Measurements from ENCODE around the gene CCDC107. TPM values are rescaled to one million over a fixed set of nuclear protein-coding genes. Genes with fewer than 3 reads are reported as not detected.

The CCDC107 gene
- polyA plus RNA-seq, 5 donors, result 9.3 to 22.5 (median 9.8) TPM

DNA sequence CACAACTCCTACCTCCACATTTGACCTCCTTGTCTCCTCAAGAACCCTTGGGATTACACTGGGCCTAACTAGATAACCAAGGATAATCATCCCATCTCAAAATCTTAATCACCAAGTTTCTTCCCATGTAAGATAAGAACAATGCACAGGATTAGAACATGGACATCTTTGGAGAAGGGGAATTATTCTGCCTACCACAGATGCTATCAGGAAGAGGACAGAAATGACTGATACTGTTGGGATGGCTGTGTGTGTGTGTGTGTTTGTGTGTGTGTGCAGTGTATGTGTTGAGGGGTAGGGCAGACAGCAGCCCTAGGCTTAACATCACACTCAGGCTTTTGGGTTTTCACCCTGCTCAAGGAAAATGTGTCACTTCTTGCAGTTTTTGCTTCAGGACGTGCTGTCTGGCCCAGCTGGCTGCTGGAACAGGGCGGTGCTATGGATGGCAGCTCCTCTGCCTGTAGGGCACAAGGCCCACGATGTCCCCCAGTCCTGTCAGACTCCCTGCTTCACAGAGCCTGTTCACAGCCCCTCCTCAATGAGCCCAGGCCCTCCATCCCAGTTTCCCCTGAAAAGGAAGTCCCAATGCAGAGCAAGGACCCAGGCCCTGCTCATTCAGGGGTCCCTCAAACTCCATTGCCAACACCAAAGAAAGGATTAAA lies 23.4 kb downstream of the CCDC107 start:
- no peak for DNase-seq

DNA sequence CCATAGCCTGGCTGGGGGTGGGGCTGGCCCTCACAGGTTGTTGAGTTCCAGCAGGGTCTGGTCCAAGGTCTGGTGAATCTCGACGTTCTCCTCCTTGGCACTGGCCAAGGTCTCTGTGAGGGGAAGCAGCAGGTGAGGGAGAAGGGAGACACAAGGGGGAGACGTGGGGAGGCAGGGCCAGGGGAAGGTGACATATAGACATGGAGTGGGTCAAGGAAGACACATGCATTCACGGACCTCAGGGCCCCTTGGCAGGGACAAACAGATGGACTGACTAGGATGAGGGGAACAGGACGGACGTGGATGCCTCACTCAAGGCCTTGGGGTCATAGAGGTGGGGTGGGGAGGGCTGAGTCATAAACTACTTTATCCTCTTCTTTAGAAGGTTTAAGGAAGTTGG lies 24.0 kb downstream of the CCDC107 start:
- DNase-seq, result no peak

DNA sequence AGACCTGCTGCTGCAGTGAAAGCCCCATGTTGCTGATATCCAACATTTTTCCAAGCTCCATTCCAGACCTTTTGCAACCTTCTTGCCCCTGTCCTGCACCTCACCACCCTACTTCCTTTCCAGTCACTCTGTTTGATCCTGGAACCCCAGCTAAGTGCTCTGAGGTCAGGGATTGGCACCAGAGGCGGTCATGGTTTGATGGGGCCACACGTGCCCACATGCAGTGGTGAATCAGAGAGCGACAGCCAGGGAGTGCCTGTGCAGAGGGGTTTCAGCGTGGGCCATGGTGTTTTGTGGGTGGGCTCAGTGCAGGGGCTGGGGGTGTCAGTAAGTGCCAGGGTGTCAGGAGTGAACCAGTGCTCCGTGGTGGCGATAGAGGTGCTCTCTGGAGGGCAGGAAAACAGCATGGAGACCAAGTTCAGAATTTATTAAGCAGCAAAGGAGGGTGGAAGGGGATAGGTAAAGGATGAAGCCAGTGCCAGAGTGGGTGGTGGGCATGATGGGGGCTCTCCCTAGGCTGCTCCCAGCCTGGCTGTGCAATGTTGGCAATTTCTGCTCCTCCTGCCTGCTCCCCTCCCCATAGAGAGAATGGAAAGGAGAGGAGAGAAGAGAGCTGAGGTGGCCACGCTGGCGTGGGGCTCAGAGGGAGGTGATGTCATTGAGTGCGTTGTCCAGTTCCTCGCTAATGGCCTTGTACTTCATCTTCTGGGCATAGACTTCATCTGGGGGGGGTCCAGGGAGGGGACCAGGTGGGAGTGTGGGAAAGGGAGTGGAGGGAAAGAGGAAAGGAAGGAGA lies 24.6 kb downstream of the CCDC107 start:
- DNase-seq, result no peak

DNA sequence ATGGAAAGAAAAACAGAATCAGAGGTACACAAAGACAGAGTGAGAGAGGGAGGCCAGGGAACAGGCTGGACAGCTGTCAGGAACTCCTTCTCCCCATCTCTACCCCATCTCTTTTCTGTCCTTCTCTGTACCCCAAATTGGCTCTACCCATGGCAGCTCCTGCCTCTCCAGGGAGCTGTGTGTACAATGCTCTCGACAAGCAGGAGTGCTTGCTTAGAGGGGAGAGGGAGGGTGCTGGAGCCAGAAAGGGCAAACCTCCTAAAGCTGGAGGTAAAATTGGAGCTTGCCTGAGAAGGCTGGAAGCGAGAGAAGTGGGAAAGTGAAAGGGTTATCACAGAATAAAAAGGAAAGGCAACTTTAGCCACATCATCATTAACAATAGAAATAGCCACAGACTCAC lies 25.2 kb downstream of the CCDC107 start:
- no peak for DNase-seq

DNA sequence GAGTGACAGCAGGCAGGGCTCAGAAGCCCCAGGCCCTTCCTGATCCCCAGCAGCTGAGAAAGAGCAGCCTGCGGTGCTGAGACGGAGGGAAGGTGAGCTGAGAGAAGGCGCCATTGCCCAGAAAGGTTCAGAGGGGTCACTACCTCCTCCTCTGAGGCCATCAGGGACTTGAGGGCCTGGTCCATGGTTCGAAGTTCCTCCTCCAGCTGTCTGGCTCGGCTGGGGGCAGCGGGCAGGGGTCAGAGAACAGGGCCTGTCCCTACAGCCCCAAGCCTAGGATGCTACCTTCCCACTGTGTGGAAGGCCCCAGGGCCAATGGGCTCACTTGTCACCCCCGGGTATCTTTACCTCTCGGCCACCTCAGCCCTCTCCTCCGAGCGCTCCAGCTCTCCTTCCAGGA lies 26.8 kb downstream of the CCDC107 start:
- DNase-seq, result no peak

DNA sequence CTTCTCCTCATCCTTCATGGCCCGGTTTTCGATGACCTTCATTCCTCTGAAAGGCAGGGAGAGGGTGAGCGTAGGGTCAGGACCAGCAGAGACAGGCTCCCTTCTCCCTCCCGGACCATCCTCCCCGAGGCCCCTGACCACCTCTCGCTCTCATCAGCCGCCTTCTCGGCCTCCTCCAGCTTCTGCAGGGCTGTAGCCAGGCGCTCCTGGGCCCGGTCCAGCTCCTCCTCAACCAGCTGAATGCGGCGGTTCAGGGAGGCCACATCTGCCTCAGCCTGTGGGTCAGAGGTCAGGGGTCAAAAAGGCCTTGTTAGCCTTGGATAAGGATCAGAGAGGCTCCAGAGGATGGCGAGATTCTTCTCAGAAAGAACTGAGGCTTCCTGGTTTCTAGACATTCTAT lies 27.4 kb downstream of the CCDC107 start:
- DNase-seq, result no peak

DNA sequence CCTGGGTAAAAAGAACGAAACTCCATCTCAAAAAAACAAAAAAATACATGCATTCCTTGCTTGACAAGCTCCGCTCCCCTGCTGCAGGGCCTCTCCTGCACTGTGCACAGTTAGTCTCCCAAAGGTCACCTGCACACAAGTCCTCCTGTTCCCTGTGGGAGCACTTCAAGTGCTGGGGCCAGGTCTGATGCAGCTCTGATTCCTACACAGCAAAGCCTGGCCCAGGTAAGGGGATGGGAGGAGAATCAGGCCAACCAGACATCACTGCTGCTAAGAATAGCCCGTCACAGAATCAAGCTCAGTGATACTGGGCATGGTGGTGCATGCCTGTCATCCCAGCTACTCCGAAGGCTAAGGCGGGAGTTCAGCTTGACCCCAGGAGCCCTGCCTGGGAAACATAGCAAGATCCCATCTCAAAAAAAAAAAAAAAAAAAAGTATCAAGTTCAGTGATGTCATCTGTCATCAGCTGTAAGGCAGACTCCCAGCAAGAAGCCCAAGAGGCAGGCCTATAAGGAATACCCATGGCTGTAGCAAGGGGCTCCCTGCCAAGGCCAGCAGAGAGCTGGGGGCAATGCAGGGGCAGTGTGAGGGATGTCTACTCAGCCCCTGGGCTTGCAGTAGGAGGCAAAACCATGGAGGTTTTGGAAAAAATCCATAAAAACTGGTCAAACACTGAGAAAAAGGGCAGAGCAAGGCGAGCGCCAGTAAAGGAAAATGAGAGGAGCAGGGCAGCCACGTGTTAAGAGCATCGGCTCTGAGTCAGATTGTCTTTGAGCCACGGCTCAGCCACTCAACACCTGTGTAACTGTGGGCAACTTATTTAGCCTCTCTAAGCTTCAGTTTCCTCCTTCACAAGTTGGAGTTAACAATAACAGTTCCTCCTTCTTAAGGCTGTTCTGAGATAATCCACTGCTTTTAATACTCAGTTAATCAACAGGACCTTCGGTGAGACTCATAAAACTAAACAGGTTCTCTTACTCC lies 28.4 kb downstream of the CCDC107 start:
- DNase-seq, result no peak

DNA sequence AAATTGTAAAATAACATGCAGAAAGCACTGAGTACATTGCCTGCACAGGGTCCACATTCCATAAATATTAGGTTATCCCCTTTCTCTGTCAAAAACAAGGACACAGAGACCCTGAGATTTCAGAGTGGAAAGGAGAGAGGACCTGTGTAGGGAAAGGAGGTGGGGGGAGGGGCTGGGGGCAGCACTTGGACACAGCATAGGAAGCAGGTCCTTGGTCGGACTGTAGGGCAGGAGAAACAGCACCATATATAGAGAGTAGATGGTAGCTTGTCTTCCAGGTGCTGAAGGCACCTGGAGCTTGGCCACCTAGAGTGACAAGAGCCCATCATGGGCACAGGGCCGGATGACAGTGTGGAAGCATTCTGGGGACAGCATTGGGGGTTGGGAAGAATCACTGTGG lies 29.2 kb downstream of the CCDC107 start:
- no peak for DNase-seq

DNA sequence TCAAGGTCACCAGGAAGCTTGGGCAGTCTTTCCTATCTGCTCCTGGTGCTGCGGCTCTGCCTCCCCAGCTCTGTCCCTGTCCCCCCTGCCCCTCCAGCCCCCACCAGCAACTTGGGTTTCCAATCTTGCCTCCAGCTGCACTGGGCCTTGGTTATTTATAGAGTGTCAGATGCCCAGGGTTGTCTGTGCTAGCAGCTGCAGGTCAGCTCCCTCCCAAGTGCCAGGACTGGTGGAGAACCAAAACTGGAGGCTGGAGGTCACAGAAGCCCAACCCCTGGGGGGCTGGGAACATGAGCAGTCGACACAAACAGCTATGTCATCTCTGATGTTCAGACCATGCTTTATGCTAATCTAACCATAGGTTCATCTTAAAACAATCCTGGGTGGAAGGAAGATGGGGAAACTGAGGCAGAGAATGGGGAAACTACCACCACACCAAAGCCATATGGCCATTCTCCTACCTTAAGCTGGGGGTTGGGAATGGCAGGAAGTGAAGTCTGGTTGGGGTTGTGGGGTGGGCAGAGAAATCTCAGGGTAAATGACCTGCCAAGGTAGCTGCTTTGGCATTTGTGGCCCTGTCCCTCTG lies 30.0 kb downstream of the CCDC107 start:
- no peak for DNase-seq

DNA sequence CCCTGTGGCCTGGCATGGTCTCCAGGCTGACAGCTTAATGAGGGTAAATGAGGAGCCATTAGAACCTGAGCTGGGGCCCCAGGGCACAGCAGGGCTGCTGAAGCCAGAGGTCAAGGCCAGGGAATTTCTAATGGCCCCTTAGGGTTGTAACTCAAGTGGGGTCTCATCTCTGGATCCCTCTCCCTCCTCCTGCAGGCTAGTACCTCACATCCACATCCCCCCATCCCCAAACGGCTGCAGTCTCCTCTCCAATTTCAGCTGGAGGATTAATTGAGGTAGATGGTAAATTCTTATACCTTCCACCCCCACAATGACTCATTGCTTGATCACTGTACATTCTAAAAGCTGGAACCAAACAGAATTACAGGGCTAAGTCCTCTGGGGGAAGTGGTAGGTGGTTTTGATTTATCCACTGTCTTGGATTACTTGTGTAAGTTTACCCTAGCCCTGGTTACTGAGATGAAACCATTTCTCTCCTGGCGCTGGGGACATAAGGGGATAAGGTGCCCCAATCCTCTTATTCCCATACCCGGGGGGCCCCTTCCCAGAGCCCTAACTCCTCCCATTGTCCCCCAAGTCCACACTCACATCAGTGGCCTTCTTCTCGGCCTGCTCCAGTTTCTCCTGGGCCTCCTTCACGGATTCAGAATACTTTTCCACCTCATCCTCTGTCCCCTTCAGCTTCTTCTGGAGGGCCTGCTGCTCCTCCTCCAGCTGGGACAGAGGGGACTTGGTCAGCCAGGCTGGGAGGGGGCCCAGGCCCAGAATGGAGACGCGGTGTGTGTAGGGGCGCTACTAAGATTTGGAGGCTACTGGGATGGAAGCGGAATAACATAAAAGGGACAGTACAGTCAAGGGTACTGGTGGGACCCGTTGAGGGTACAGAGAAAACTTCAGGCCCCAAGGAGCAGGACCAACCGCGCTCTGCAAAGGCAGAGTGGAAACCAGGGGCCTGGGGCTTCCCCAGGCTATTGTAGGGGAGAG lies 30.8 kb downstream of the CCDC107 start:
- DNase-seq, result no peak

DNA sequence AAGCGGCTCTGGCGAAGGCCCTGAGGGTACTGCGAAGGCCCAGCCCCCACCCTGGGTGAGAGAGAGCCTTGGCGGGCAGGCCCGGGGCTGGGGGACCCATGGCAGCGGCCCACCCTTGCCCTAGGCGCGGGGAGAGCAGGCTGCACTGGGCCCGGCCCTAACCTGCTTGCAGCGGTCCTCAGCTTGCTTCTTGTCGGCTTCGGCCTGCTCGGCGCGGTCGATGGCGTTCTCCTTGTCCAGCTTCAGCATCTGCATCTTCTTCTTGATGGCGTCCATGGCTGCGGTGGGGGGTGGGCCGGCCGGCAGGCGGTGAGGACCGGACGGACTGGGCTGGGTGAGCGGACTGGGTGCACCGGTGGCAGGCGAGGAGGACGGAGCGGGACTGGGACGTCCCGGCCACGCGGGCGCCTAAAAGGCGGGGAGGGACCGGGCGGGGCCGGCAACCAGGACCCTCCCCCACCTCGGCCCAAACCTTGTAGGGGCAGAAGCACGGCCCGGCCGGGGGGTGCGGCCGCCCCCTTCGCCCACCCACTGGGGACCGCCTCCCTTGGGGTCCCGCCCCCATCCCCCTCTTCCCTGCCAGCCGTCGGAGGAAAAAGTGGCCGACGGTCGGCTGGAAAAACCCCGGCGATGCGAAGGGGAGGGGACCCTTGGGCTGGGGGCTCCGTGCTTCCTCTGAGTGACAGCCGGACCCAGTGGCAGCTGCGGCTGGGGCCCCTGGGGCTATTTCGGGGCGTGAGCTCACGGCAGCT lies 31.6 kb downstream of the CCDC107 start, which contains the start of gene TPM2:
Gene TPM2 (minus strand): TSS at position 384 of the 752 bp plus-strand sequence. CDS start 108 bp downstream, at position 276.
- peak; percentile 79 to 82 for DNase-seq

DNA sequence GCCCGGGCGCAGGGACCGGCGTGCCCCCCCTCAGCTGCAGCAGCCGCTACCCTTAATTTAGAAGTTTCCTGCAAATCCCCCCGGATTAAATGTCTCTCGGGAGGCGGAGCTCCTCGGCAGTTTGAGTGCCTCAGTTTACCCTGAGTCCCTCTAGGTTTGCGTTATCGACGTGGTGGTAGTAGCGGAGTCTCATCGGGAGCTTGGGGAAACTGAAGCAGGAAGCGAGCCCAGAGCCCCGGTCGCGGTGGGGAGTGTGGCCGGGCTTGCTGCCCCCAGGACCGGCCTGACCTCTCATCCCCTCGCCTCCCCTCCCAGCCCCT lies 32.2 kb downstream of the CCDC107 start:
- peak in 1 of 2 donors; percentile 45 for DNase-seq

DNA sequence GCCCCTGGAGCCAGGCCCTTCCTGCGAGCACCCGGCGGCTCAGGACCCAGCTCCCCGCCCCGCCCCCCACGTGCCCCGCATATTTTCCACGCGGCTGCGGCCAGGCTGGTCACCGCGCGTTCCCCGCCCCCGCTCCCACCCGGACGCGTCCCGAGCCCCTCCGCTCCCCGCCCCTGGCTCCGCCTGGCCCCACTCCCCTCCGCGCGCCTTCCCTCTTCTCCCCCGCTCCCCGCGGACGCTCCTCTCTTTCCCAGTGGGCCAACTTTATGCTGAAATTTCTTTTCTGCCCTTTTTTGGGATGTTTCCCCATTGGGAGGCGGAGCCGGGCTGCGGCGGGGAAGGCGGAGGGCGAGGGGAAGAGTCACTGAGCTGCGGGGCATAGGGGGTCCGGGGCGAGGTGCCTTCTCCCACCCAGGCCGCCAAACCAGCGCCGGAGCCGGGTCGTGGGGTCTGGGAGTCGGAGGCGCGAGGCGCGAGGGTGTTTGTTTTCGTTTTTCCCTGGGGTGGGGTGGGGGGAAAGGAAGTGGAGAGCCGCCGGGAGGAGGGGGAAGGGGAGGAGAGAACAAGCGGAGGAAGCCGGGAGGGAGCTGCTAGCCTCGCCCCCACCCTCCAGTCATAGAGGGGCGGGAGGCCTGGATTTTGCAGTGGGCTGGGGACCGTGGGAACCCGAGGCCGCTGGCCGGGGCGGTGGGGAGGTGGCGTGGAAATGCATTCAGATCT lies 32.7 kb downstream of the CCDC107 start:
- DNase-seq, result peak; percentile 79

DNA sequence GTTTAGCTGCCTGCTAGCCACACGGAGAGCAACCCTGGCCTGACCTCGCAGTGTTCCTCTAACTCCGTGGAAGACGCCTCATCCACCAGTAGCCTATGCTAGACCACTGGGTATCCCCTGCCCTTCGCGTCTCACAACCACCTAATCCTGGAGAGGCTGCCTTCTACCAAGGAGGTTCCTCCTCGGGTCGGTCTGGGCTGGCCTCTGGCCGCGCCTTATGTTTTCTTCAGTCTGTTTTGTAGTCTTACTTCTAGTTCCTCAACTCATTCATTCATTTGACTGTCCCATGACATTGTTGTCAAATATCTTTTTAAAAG lies 33.2 kb downstream of the CCDC107 start:
- DNase-seq, result no peak

DNA sequence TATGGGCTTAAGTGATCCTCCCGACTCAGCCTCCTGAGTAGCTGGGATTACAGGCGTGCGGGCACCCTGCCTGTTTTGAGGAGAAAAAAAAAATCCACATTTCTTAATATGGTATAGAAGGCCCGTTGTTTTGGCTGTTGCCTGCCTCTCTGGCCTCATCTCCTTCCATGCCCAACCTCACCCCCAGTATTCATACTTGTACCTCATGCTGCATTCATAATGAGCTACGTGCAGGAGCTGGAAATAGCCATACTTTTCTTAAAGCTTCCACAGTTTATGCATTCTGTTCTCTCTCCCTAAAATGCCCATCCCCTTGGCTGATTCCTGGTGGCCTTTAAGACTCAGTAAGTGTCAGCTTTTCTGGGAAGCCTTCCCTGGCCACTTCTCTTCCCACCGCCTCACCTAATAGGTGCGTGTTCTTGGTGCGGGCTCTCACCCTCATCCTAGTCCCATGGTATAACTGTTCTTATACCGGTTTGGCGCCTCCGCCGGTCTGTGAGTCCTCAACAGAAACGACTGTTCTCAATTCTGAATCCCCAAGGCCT lies 33.7 kb downstream of the CCDC107 start:
- DNase-seq, result no peak

DNA sequence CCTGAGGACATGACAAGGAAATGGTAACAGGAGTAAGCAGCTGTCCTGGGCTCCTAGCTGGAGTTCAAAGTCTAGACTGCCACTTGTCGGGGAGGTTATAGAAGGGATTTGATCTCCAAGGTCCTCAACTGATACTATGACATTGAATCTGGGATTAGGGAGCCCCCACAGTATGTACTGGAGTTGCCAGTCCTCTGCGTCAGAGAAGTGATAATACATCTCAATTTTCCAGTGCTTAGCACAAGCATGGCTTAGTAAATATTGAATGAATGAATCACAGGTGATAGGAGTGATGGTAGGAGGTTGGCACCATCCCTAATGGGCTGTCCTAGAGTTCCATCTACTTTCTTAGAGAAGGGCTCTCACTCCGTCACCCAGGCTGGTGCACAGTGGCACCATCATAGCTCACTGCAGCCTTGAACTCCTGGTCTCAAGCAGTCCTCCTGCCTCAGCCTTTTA lies 37.9 kb downstream of the CCDC107 start:
- no peak for DNase-seq

DNA sequence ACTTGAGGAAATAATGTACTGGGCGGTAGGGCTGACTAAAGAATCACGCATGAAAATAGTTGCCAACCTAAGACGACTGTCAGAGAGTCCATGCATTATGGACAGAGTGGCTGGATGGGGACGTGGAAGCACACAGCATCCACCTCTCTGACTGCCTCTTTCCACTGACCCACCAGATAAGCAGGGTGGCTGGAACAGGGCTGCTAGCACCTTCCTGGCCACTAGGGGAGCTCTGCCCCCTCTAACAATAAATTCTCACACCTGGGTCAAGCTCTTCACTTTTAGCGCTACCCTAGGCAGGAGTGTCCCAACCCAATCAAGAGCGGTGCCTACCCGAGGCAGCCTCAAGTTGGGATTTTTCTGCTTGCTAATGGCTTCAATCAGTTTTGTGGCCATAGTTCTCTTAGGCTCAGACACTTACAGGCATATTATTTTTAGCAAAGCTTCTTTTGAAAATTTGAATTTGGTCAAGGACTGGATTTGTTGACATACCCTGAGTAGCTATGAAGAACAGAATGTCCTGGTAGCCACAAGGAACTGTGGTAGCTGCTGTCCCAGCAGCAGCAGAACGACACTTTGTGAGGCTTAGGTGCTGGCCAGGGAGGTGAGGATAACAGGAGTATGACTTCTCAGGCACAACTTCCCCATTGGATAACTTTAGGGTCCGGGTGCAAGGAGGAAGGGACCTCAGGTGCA lies 38.6 kb downstream of the CCDC107 start:
- DNase-seq, result no peak

DNA sequence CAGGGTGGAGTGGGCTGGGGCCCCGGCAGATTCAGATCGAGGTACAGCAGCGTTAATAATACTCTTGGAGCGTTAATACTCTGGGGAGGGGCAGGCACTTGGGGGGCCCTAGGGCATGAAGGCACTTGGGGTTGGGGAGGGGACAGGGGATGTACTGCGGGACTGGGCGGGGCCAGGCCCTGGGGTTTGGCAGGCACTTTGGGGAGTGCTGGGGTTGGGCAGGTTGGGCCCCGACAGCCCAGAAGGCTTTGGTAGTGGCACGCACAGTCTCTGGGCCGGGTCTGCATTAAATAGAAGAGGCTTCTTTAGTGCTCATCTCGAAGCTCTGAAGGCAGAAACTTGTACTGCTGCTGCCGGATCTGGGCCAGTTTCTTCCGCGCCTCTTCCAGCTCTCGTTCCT lies 39.4 kb downstream of the CCDC107 start:
- no peak for DNase-seq

All from right lung (tissue), 5 donors.